Measurements from ENCODE around the gene GPR78.

DNA sequence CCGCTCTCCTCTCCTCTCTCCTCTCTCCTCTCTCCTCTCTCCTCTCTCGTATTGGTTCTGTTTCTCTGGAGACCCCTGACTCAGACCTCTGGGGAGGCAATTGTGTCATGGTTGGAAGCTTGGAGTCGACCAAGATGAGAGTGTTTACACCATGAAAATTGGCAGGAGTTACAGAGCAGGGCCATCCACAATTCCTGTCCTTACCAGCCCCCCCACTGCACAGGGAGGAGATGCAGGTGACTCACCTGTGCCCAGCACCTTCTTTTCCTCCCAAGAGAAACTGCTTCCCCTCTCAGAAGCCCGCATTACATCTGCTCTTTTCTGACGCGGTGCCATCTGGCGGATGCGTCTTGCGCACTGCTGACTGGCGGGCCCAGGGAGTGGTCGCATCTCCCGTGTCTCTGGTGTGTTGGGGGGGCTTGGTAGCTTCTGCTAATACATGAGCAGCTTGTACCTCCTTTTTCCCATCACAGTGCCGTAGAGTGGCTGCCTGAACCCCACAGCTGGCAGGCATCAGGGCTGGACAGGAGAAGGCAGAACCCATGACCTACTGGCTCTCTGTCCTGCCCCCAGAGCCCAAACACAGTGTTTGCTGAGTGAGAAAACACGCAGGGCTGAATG is 31.4 kb upstream of the GPR78 start:
- no peak for TF ChIP-seq RCOR1 (IDR thresholded peaks at IDR 0.05; ENCODE audit: insufficient replicate concordance, low read length)
- TF ChIP-seq, protein P1, sequence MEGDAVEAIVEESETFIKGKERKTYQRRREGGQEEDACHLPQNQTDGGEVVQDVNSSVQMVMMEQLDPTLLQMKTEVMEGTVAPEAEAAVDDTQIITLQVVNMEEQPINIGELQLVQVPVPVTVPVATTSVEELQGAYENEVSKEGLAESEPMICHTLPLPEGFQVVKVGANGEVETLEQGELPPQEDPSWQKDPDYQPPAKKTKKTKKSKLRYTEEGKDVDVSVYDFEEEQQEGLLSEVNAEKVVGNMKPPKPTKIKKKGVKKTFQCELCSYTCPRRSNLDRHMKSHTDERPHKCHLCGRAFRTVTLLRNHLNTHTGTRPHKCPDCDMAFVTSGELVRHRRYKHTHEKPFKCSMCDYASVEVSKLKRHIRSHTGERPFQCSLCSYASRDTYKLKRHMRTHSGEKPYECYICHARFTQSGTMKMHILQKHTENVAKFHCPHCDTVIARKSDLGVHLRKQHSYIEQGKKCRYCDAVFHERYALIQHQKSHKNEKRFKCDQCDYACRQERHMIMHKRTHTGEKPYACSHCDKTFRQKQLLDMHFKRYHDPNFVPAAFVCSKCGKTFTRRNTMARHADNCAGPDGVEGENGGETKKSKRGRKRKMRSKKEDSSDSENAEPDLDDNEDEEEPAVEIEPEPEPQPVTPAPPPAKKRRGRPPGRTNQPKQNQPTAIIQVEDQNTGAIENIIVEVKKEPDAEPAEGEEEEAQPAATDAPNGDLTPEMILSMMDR (conservative IDR thresholded peaks at IDR 0.05; ENCODE audit: low read depth, low read length), result no peak
- TF ChIP-seq CEBPB (IDR thresholded peaks at IDR 0.05; ENCODE audit: low read depth, low read length), result no peak
- TF ChIP-seq POLR2A (IDR thresholded peaks at IDR 0.05; ENCODE audit: low read depth, low read length), result no peak
- TF ChIP-seq NFE2L2 (IDR thresholded peaks at IDR 0.05; ENCODE audit: low read depth, low read length), result no peak
- no peak for TF ChIP-seq SMC3 (IDR thresholded peaks at IDR 0.05; ENCODE audit: low read depth, low read length)
- TF ChIP-seq RFX5 (IDR thresholded peaks at IDR 0.05; ENCODE audit: low read depth, low read length), result no peak
- TF ChIP-seq, protein P2, sequence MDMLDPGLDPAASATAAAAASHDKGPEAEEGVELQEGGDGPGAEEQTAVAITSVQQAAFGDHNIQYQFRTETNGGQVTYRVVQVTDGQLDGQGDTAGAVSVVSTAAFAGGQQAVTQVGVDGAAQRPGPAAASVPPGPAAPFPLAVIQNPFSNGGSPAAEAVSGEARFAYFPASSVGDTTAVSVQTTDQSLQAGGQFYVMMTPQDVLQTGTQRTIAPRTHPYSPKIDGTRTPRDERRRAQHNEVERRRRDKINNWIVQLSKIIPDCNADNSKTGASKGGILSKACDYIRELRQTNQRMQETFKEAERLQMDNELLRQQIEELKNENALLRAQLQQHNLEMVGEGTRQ (IDR thresholded peaks at IDR 0.05; ENCODE audit: low read depth, low read length), result no peak
- no peak for TF ChIP-seq BHLHE40 (IDR thresholded peaks at IDR 0.05; ENCODE audit: low read depth, low read length)

Measured in IMR-90 (cell line).